ENCODE results near the gene COA1.
"Not testable (repeated sequence)": the region's sequence is repeated elsewhere in the genome, so short reads cannot be mapped to it uniquely, and the experiment has no call there.

Gene COA1

GRCh38 chr7:43679210-43680068 is 49.9 kb downstream of the COA1 start:
- no peak overlapping the region for H3K9ac ChIP-seq (ENCODE audit: insufficient read length)
- no peak overlapping the region for H3K27ac ChIP-seq

GRCh38 chr7:43678315-43678714 is 51.0 kb downstream of the COA1 start:
- Histone ChIP-seq H3K9ac (ENCODE audit: insufficient read length) (no peak overlapping the region), H3K36me3 (ENCODE audit: insufficient read depth, low read length) (peaks cover 3% of the 10 kb centered on the region; the same call in 1 of the 2 replicates), H3K9me3 (ENCODE audit: low read depth, low read length) (no peaks in the 10 kb centered on the region), H3K27ac (no peak overlapping the region), H3K4me3 (no peak overlapping the region)
- TF ChIP-seq POLR2AphosphoS5 (IDR thresholded peaks at IDR 0.05; ENCODE audit: borderline replicate concordance, low read depth, low read length), result no peak
- no peak for TF ChIP-seq FOXP2 (optimal IDR thresholded peaks at IDR 0.05; ENCODE audit: control extremely low read depth, extremely low read length, insufficient read depth)
- no peak for TF ChIP-seq EZH2 (IDR thresholded peaks at IDR 0.05)
- DNase-seq (ENCODE audit: low read depth, low spot score), result no peak

More at GRCh38 chr7:43679210-43680068, 49.9 kb downstream of the COA1 start:
- DNase-seq (ENCODE audit: low read depth, low spot score), result no peak
- Histone ChIP-seq H3K9me3 (ENCODE audit: low read depth, low read length) (0 out of 2 replicates have a peak, but pooled peaks cover 2% of the 10 kb centered on the region), H3K36me3 (ENCODE audit: insufficient read depth, low read length) (peaks cover 9% of the 10 kb centered on the region), H3K4me3 (no peak overlapping the region)
- TF ChIP-seq FOXP2 (optimal IDR thresholded peaks at IDR 0.05; ENCODE audit: control extremely low read depth, extremely low read length, insufficient read depth) (no peak), EZH2 (IDR thresholded peaks at IDR 0.05) (no peak), POLR2AphosphoS5 (IDR thresholded peaks at IDR 0.05; ENCODE audit: borderline replicate concordance, low read depth, low read length) (no peak)

- TF ChIP-seq FOXP2 (optimal IDR thresholded peaks at IDR 0.05; ENCODE audit: control extremely low read depth, extremely low read length, insufficient read depth) (no peak), POLR2AphosphoS5 (IDR thresholded peaks at IDR 0.05; ENCODE audit: borderline replicate concordance, low read depth, low read length) (no peak), EZH2 (IDR thresholded peaks at IDR 0.05) (no peak)
- Histone ChIP-seq H3K9ac (ENCODE audit: insufficient read length) (no peak overlapping the region), H3K9me3 (ENCODE audit: low read depth, low read length) (no peaks in the 10 kb centered on the region), H3K36me3 (ENCODE audit: insufficient read depth, low read length) (peaks cover 3% of the 10 kb centered on the region; the same call in 1 of the 2 replicates), H3K4me3 (no peak overlapping the region), H3K27ac (no peak overlapping the region)
- DNase-seq (ENCODE audit: low read depth, low spot score), result no peak
Observed at GRCh38 chr7:43677864-43678263, 51.5 kb downstream of the COA1 start.

GRCh38 chr7:43674559-43675436 is 54.5 kb downstream of the COA1 start:
- peaks cover 12% of the 10 kb centered on the region for H3K36me3 ChIP-seq (ENCODE audit: insufficient read depth, low read length)
- H3K27ac ChIP-seq, result no peak overlapping the region
- TF ChIP-seq EZH2 (IDR thresholded peaks at IDR 0.05), result no peak
- TF ChIP-seq FOXP2 (optimal IDR thresholded peaks at IDR 0.05; ENCODE audit: control extremely low read depth, extremely low read length, insufficient read depth), result no peak
- TF ChIP-seq POLR2AphosphoS5 (IDR thresholded peaks at IDR 0.05; ENCODE audit: borderline replicate concordance, low read depth, low read length), result no peak
- DNase-seq (ENCODE audit: low read depth, low spot score), result no peak
- H3K9me3 ChIP-seq (ENCODE audit: low read depth, low read length), result 0 out of 2 replicates have a peak, but pooled peaks cover 3% of the 10 kb centered on the region
- no peak overlapping the region for H3K9ac ChIP-seq (ENCODE audit: insufficient read length)
- no peak overlapping the region for H3K4me3 ChIP-seq

- DNase-seq (ENCODE audit: low read depth, low spot score); H3K9ac ChIP-seq (ENCODE audit: insufficient read length); H3K4me3 ChIP-seq; H3K9me3 ChIP-seq (ENCODE audit: low read depth, low read length); H3K27ac ChIP-seq: not testable (repeated sequence)
- H3K36me3 ChIP-seq (ENCODE audit: insufficient read depth, low read length), result peaks cover 12% of the 10 kb centered on the region
Observed at GRCh38 chr7:43673243-43673976, 55.9 kb downstream of the COA1 start.

GRCh38 chr7:43671521-43671920 is 57.8 kb downstream of the COA1 start:
- no peak overlapping the region for H3K4me3 ChIP-seq
- DNase-seq (ENCODE audit: low read depth, low spot score), result no peak
- H3K9ac ChIP-seq (ENCODE audit: insufficient read length), result no peak overlapping the region
- H3K36me3 ChIP-seq (ENCODE audit: insufficient read depth, low read length), result peaks cover 12% of the 10 kb centered on the region
- H3K9me3 ChIP-seq (ENCODE audit: low read depth, low read length), result 0 out of 2 replicates have a peak, but pooled peaks cover 3% of the 10 kb centered on the region
- H3K27ac ChIP-seq, result no peak overlapping the region
- no peak for TF ChIP-seq FOXP2 (optimal IDR thresholded peaks at IDR 0.05; ENCODE audit: control extremely low read depth, extremely low read length, insufficient read depth)
- TF ChIP-seq EZH2 (IDR thresholded peaks at IDR 0.05), result no peak
- no peak for TF ChIP-seq POLR2AphosphoS5 (IDR thresholded peaks at IDR 0.05; ENCODE audit: borderline replicate concordance, low read depth, low read length)

GRCh38 chr7:43669286-43670081 is 59.8 kb downstream of the COA1 start:
- Histone ChIP-seq H3K9ac (ENCODE audit: insufficient read length) (no peak overlapping the region), H3K4me3 (no peak overlapping the region), H3K9me3 (ENCODE audit: low read depth, low read length) (peaks cover 3% of the 10 kb centered on the region; the same call in 1 of the 2 replicates), H3K27ac (no peak overlapping the region), H3K36me3 (ENCODE audit: insufficient read depth, low read length) (peaks cover 23% of the 10 kb centered on the region)
- DNase-seq (ENCODE audit: low read depth, low spot score), result no peak
- TF ChIP-seq EZH2 (IDR thresholded peaks at IDR 0.05) (no peak), FOXP2 (optimal IDR thresholded peaks at IDR 0.05; ENCODE audit: control extremely low read depth, extremely low read length, insufficient read depth) (no peak), POLR2AphosphoS5 (IDR thresholded peaks at IDR 0.05; ENCODE audit: borderline replicate concordance, low read depth, low read length) (no peak)

Data from SK-N-MC (cell line).